HG03442 (cell line): ENCODE results near the gene WWC2.
"Not testable (repeated sequence)": the region's sequence is repeated elsewhere in the genome, so short reads cannot be mapped to it uniquely, and the experiment has no call there.

Experiments
- ATAC-seq: cut with Tn5 transposase; IDR thresholded peaks from one replicate; pipeline ENCODE4 v1.9.1; 2021; ENCODE audit warnings: mild to moderate bottlenecking, moderate library complexity; ENCODE audit not compliant: unreplicated experiment

WWC2 gene

GRCh38 chr4:183141997-183142396 is 42.9 kb downstream of the WWC2 start:
- no peak for ATAC-seq

GRCh38 chr4:183142571-183143550 is 43.8 kb downstream of the WWC2 start:
- ATAC-seq: no peak

DNA sequence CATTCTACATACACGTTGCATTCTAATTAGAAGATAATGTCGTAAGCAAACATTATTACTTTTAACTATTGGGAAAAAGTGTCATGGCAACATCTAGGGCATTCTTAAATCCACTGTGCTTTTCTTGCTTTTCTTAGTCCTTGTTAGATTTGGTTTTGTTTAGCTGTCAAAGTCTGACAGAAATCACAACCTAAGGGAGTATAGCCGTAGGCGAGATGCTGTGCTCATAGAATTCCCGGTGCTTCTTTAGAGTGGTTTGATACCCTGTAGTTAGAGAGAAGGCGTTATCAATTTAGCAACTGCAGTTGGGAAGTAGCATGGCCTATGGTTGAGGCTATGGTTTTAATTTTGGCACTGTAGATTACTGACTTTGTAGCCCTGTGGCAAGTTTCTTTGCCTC is 45.7 kb downstream of the WWC2 start:
- ATAC-seq: no peak

- ATAC-seq: no peak
Measured at GRCh38 chr4:183145773-183146172, 46.7 kb downstream of the WWC2 start.

GRCh38 chr4:183146478-183146877 is 47.4 kb downstream of the WWC2 start:
- no peak for ATAC-seq

DNA sequence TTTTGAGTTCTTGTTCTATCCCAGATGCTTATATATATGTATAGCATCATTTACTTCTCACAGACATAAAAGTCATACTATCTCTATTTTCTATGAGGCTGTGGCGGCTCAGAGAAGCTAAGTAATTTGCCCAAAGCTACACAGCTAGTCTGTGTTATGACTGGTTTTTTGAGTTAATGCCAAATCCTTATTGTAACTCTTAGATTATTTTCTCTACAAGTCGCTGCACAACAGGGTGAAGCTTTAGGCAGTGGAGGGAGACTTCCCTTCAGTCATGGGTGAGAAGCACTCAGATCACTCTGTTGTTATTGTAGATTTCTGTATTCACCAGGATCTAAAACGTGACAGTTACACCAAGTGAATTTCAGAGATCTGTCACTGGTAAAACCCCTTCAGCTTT is 48.1 kb downstream of the WWC2 start:
- no peak for ATAC-seq

- ATAC-seq: no peak
Measured at GRCh38 chr4:183147983-183148382, 48.9 kb downstream of the WWC2 start.

- no peak for ATAC-seq
Measured at GRCh38 chr4:183149616-183150539, 50.8 kb downstream of the WWC2 start.

- ATAC-seq: not testable (repeated sequence)
Measured at GRCh38 chr4:183150664-183151063, 51.6 kb downstream of the WWC2 start.

DNA sequence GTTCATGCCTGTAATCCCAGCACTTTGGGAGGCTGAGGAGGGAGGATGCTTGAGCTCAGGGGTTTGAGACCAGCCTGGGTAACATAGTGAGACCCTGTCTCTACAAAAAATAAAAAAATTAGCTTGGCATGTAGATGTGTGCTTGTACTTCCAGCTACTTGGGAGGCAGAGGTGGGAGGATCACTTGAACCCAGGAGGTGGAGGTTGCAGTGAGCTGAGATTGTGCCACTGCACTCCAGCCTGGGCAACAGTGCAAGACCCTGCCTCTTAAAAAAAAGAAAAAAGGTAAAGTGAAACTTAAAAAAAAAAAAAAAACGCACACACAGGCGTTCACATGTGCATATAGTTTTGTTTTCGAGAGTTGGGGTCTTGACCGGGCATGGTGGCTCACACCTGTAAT is 53.2 kb downstream of the WWC2 start:
- ATAC-seq: not testable (repeated sequence)

GRCh38 chr4:183153190-183153916 is 54.3 kb downstream of the WWC2 start:
- no peak for ATAC-seq

GRCh38 chr4:183154701-183155391 is 55.8 kb downstream of the WWC2 start:
- no peak for ATAC-seq

GRCh38 chr4:183155450-183156184 is 56.6 kb downstream of the WWC2 start:
- ATAC-seq: no peak

DNA sequence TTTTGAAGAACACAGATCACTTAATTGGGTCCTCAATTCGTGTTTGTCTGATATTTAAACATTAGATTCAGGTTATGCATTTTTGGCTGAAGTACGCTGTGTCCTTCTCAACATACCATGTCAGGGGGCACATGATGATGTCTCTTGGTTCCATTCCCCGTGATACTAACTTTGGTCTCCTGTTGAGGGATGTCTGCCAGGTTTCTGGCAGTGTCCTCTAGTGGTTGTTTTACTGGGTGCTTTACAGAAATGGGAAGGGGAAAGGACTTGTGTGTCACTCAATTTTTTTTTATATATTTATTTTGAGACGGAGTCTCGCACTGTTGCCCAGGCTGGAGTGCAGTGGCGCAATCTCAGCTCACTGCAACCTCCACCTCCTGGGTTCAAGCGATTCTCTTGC is 58.2 kb downstream of the WWC2 start:
- ATAC-seq: no peak

GRCh38 chr4:183158062-183158461 is 59.0 kb downstream of the WWC2 start:
- no peak for ATAC-seq

GRCh38 chr4:183161630-183162029 is 62.6 kb downstream of the WWC2 start:
- no peak for ATAC-seq

GRCh38 chr4:183163135-183163534 is 64.1 kb downstream of the WWC2 start:
- no peak for ATAC-seq

DNA sequence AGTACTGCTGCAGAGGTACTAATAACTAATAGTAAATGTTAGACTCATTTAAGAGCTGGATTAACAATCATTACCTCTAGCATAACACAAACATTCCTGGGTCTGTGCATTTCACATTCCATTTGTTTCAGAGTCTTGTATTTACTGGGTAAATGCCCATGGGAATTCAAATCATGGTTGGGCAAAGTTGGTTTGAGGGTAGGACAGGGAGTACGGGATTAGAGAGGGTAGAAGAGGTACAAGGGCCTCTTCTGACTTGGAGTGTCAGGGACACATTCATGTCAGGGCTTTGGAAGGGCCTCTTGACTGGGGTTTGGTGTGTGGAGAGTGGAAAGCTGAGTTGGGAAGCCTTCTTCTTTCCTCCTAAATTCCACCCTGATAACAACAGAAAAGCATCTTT is 65.9 kb downstream of the WWC2 start:
- no peak for ATAC-seq

DNA sequence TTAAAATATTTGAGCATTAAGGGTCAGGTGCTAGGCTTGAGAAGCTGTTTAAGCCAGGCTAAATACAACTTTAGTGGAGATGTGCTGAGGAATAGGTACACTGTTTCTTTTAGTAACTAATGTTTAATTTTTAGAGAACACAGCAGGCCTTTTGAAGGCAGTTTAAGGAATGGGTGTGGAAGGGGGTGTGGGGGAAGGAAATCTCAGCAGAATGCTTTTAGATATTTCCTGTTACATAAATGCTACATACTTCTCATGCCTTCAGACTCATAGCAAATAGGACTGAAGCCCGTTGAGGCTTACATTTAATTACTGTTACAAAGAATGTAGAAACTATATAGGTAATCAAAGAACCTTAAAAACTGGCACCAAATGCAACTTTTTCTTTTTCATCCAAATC is 66.3 kb downstream of the WWC2 start:
- ATAC-seq: no peak

GRCh38 chr4:183170894-183171293 is 71.8 kb downstream of the WWC2 start:
- no peak for ATAC-seq
